GM21423 (cell line): ENCODE results near the gene PTGR3.
A peak's percentile ranks its signal among the peaks of the same experiment; 100 is the strongest.

ENCODE experiments used
- ATAC-seq: cut with Tn5 transposase; IDR thresholded peaks from one replicate; pipeline ENCODE4 v1.9.1; 2021; ENCODE audit warnings: mild to moderate bottlenecking, moderate library complexity; ENCODE audit not compliant: unreplicated experiment

PTGR3 gene

GRCh38 chr18:75209129-75209950 lies at the start of gene PTGR3:
TSS of gene PTGR3 (minus strand) at chr18:75209139. CDS start at chr18:75209058, 81 bp downstream.
- ATAC-seq, result peak; percentile 42

- ATAC-seq, result no peak
Observed at GRCh38 chr18:75257605-75258004, 48.7 kb upstream of the PTGR3 start.

DNA sequence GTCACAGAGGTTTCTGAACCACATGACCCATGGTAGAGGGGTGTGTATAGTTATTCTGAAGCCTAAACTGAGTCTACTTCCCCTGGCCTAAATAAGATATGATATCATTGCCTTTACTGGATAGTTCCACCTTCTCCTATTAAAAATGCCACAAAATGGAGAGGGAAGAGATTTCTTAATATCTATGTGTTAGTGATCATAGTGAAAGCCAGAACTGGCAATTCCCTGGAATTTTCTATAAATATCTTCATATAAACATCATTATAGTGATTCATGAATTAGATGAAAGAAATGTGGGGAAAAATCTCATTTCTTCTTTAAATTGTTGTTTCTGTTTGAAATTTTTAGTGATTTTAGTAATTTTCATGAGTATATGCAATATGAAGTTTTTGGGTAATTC lies 47.4 kb upstream of the PTGR3 start:
- no peak for ATAC-seq

DNA sequence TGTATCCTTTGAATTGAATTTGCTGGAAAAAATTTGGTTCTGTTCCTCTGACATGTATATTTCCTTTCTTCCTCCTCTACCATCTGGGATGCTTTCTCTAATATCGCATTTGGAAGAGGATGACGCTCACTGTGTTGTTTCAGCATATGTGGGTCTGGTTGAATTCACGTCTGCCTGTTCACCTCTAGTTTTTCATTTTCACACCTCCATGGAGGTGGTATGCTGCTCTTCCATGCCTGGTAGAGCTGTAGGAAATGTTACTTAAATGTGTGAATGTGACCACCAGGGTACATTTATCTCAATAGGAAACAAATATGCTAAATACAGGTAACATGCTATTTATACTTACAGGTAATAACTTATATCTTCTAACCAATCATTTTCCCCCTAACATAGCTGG lies 46.2 kb upstream of the PTGR3 start:
- ATAC-seq, result no peak

- no peak for ATAC-seq
Observed at GRCh38 chr18:75253784-75254183, 44.8 kb upstream of the PTGR3 start.

- no peak for ATAC-seq
Observed at GRCh38 chr18:75253043-75253442, 44.1 kb upstream of the PTGR3 start.

DNA sequence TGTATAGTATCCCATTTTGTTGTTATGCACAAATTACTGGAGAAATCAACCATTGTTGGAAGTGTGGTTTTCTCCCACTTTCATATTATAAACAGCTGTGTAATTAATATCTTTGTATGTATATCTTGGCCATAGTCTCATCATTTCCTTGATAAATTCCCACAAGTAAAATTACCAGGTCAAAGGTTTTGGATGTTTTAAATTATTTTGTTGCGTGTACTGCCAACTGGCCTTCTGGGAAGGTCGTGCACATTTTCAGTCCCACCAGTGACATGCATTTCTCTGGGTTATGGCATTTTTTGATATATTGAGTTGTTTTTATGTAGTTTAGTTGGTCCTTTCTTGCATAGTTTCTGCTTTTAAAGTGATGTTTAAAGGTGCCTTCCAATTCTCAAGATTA lies 43.2 kb upstream of the PTGR3 start:
- no peak for ATAC-seq

- no peak for ATAC-seq
Observed at GRCh38 chr18:75251466-75251865, 42.5 kb upstream of the PTGR3 start.

DNA sequence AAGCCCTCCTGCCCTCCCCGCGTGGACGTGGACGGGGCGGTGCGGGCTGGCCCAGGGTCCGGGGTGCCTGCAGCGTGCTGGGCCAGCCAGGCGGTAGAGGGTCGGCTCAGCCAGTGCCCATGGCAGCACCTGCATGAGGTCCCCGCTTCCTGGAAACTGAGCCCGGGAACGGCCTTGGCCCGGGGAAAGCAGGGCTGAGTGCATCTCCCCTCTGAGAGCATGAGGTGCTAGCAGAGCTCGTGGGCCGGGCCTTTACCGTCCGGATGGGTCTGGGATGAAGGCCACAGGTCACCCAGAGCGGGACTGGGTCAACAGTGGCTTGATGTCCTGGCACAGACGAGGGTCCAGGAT lies 41.5 kb upstream of the PTGR3 start:
- ATAC-seq, result no peak

DNA sequence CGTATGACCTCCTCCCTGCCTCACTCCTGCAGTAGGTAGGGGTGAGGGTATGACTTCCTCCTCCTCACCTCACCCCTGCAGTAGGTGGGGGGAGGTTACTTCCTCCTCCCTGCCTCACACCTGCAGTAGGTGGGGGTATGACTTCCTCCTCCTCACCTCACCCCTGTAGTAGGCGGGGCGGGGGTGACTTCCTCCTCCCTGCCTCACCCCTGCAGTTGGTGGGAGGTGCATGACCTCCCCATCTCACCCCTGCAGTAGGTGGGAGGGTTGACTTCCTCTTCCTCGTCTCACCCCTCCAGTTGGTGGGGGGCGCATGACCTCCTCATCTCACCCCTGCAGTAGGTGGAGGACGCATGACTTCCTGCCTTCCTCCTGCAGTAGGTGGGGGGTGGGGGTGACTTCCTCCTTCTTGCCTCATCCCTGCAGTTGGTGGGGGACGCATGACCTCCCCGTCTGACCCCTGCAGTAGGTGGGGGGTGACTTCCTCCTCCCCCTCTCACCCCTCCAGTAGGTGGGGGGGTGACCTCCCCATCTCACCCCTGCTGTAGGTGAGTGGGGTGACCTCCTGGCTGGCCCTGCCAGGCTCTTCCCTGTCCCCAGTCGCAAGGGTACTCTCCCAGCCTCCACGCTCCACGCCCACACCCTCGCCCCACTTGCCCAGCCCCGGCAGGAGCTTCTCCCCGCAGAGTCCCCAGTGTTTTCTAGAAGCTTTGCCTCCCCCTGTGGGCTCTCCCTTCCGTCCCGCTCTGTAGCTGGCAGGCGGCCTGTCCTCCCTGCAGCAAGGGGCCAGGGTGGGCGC lies 40.9 kb upstream of the PTGR3 start:
- ATAC-seq, result no peak

- no peak for ATAC-seq
Observed at GRCh38 chr18:75249175-75249518, 40.2 kb upstream of the PTGR3 start.

DNA sequence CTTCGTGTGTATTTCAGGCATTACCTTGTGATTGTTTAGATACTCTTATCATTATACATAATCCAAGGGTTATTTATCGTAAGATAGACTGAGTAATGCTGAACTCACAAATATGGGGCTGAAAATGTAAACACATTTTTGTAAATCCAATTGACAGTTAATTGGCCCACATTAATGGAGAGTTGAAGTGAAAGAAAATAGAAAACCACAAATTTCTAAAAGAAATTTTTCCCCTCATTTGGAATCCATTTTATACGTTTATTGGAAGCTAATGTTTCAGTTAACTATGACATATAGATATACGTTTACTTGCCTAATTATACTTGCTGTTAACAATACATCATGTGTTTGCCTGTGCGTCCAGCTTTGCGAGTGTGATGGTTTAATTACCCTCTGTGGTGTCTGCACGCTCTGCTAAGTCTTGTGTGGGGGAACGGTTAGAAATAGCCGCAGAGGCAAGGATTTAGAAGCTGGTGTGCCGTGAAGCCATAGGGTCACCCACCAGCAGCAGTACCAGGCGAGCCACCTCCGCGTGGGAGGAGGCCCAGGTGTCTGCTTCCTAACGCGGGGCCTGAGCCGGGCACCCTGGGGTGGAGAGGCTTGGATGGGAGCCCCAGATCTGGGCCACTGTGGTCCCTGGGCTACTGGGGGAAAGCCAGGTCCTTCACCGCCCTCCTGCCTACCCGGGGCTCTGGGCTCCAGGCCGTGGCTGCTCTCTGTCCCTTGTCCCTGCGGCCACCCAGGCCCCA lies 39.7 kb upstream of the PTGR3 start:
- no peak for ATAC-seq

DNA sequence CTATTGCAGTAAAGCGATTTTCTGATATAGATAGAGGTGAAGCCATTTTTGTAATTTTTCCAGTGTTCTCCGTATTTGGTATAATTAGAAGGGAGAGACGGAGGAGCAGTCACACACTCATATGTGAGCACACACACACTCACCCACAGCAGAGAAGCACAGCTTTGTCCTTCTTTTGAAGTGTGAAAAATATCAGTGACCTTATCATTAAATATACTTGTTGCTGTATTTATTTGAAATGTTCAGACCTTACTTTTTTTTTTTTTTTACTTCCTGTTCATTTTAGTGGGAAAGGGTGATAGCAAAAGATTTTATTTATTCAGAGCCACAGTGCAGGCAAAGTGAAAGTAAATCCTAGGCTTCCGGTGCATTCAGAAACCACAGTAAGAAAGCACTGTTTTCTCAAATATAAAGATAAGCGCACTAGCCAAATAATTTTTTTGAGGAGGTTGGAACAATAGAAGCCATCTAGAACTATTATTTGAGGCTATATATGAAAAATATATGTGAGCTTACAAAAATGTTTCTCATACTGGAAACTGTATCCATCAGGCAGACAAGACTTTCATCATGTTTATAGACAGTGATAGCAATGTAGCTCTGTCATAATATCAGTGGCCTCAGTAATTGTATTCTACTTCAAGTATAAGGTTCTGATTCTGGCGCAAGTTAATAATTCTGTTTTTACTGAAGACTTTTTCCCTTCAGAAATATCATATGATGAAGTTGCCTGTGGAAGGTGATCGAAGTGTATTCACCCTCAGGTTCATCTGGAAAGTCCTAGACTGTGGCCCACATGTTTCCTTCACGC lies 38.9 kb upstream of the PTGR3 start:
- ATAC-seq, result peak; percentile 67

- no peak for ATAC-seq
Observed at GRCh38 chr18:75246721-75247610, 38.0 kb upstream of the PTGR3 start.

- ATAC-seq, result no peak
Observed at GRCh38 chr18:75244351-75245313, 35.7 kb upstream of the PTGR3 start.

- ATAC-seq, result no peak
Observed at GRCh38 chr18:75241705-75242104, 32.8 kb upstream of the PTGR3 start.

- no peak for ATAC-seq
Observed at GRCh38 chr18:75240433-75240832, 31.5 kb upstream of the PTGR3 start.

GRCh38 chr18:75238786-75239185 lies 29.8 kb upstream of the PTGR3 start:
- ATAC-seq, result no peak

- no peak for ATAC-seq
Observed at GRCh38 chr18:75238100-75238499, 29.2 kb upstream of the PTGR3 start.
